ENCODE data around the gene HOXC4. TPM values are rescaled to one million over a fixed set of nuclear protein-coding genes. Genes with fewer than 3 reads are reported as not detected.

The HOXC4 gene
- total RNA-seq, 1 experiment from 2014 or later = 9.6 TPM

- TF ChIP-seq EZH2 (IDR thresholded peaks at IDR 0.05; ENCODE audit: borderline replicate concordance, low read depth, low read length, poor library complexity, severe bottlenecking) = no peak
- TF ChIP-seq, protein P1, sequence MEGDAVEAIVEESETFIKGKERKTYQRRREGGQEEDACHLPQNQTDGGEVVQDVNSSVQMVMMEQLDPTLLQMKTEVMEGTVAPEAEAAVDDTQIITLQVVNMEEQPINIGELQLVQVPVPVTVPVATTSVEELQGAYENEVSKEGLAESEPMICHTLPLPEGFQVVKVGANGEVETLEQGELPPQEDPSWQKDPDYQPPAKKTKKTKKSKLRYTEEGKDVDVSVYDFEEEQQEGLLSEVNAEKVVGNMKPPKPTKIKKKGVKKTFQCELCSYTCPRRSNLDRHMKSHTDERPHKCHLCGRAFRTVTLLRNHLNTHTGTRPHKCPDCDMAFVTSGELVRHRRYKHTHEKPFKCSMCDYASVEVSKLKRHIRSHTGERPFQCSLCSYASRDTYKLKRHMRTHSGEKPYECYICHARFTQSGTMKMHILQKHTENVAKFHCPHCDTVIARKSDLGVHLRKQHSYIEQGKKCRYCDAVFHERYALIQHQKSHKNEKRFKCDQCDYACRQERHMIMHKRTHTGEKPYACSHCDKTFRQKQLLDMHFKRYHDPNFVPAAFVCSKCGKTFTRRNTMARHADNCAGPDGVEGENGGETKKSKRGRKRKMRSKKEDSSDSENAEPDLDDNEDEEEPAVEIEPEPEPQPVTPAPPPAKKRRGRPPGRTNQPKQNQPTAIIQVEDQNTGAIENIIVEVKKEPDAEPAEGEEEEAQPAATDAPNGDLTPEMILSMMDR (conservative IDR thresholded peaks at IDR 0.05; ENCODE audit: low read depth, low read length) = no peak
- H3K27me3 ChIP-seq (replicated peaks; ENCODE audit: insufficient read depth, low read depth, low read length, poor library complexity) = no peaks in the 10 kb centered on the region
- H3K27ac ChIP-seq (ENCODE audit: low read depth, low read length, poor library complexity, severe bottlenecking) = no peak overlapping the region
- H3K9me3 ChIP-seq (ENCODE audit: low read depth, low read length, poor library complexity, severe bottlenecking) = no peaks in the 10 kb centered on the region
- no peak for DNase-seq (ENCODE audit: low spot score)
- ChIA-PET CTCF (no interaction called here), POLR2A (ENCODE audit: low non-redundant PET) (no interaction called here)
- intact Hi-C loops (cut with micrococcal nuclease; ENCODE audit: unreplicated experiment) = no loop called here
- peaks cover 8% of the 10 kb centered on the region for H3K4me1 ChIP-seq (ENCODE audit: insufficient read depth, low read length, poor library complexity, severe bottlenecking)
- no TSS peak for BruUV-seq (replicated peaks)
- no peaks in the 10 kb centered on the region for H3K36me3 ChIP-seq (ENCODE audit: insufficient read depth, low read length, poor library complexity, severe bottlenecking)
- no peak overlapping the region for H3K4me3 ChIP-seq (ENCODE audit: low read depth, low read length, poor library complexity, severe bottlenecking)
Observed at GRCh38 chr12:54059668-54060067, 6.0 kb downstream of the HOXC4 start.

GRCh38 chr12:54060174-54060974 lies 6.7 kb downstream of the HOXC4 start:
- H3K27ac ChIP-seq (ENCODE audit: low read depth, low read length, poor library complexity, severe bottlenecking) = no peak overlapping the region
- ChIA-PET POLR2A (ENCODE audit: low non-redundant PET) (no interaction called here), CTCF (no interaction called here)
- no peaks in the 10 kb centered on the region for H3K9me3 ChIP-seq (ENCODE audit: low read depth, low read length, poor library complexity, severe bottlenecking)
- no peaks in the 10 kb centered on the region for H3K27me3 ChIP-seq (replicated peaks; ENCODE audit: insufficient read depth, low read depth, low read length, poor library complexity)
- H3K4me1 ChIP-seq (ENCODE audit: insufficient read depth, low read length, poor library complexity, severe bottlenecking) = peaks cover 5% of the 10 kb centered on the region
- no peaks in the 10 kb centered on the region for H3K36me3 ChIP-seq (ENCODE audit: insufficient read depth, low read length, poor library complexity, severe bottlenecking)
- intact Hi-C loops (cut with micrococcal nuclease; ENCODE audit: unreplicated experiment) = no loop called here
- no peak overlapping the region for H3K4me3 ChIP-seq (ENCODE audit: low read depth, low read length, poor library complexity, severe bottlenecking)
- no peak for DNase-seq (ENCODE audit: low spot score)
- no TSS peak for BruUV-seq (replicated peaks)
- no peak for TF ChIP-seq EZH2 (IDR thresholded peaks at IDR 0.05; ENCODE audit: borderline replicate concordance, low read depth, low read length, poor library complexity, severe bottlenecking)
- TF ChIP-seq, protein P1 (conservative IDR thresholded peaks at IDR 0.05; ENCODE audit: low read depth, low read length) = no peak

DNA sequence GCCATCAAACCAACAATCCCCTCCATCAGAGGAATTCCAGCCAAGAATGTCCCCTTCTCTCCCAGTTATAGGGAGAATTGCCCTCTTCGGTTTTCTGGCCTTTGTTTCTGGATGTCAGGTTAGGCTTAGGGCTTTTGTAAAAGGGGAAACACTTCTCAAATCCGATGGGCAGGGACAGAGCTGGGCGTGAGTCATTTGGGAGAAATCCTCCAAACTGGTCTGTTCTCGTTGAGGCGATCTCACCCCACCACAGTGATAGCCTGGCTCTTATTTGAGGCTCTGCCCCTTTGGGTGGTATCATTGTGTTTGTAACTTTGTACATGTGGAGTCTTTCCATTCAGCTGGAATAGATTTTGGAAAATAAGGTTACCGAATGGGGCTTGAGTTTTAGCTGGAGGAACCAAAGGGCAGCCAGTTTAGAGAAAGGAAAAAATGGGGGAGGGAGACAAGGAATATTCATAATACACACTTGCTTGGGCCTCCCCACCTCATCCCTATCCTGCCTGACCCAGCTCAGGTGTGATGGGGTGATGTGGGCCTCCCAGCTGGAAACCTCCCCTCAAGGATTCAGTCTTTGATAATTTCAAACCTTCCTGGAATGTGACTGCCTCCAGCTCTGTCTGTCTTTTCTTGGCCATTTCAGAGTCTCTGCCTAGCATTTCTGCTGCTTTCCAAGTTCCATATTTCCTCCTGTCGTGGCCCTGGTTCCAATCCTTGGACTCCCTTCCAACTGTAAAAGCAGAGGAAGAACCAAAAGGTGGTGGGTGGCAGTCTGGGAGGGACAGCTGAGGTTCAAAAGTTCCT lies 7.5 kb downstream of the HOXC4 start:
- Histone ChIP-seq H3K4me3 (ENCODE audit: low read depth, low read length, poor library complexity, severe bottlenecking) (no peak overlapping the region), H3K4me1 (ENCODE audit: insufficient read depth, low read length, poor library complexity, severe bottlenecking) (no peaks in the 10 kb centered on the region), H3K27ac (ENCODE audit: low read depth, low read length, poor library complexity, severe bottlenecking) (no peak overlapping the region), H3K36me3 (ENCODE audit: insufficient read depth, low read length, poor library complexity, severe bottlenecking) (no peaks in the 10 kb centered on the region), H3K9me3 (ENCODE audit: low read depth, low read length, poor library complexity, severe bottlenecking) (no peaks in the 10 kb centered on the region), H3K27me3 (replicated peaks; ENCODE audit: insufficient read depth, low read depth, low read length, poor library complexity) (no peaks in the 10 kb centered on the region)
- POLR2A ChIA-PET (ENCODE audit: low non-redundant PET) = no interaction called here
- BruUV-seq (replicated peaks) = no TSS peak
- DNase-seq (ENCODE audit: low spot score) = no peak
- CTCF ChIA-PET = no interaction called here
- TF ChIP-seq EZH2 (IDR thresholded peaks at IDR 0.05; ENCODE audit: borderline replicate concordance, low read depth, low read length, poor library complexity, severe bottlenecking) = no peak
- TF ChIP-seq, protein P1 (conservative IDR thresholded peaks at IDR 0.05; ENCODE audit: low read depth, low read length) = no peak
- intact Hi-C loops (cut with micrococcal nuclease; ENCODE audit: unreplicated experiment) = no loop called here
